Endothelial cell of umbilical vein (primary cell): Measurements from ENCODE around the gene FCER1A. TPM values are rescaled to one million over a fixed set of nuclear protein-coding genes. Genes with fewer than 3 reads are reported as not detected.

Source experiments
- BruUV-seq: library from RNA; stranded (reverse); fragments of 400-500 nt; replicated peaks from 2 replicates; lab custom pipeline; 2021; lab: Mats Ljungman, UMichigan
- CTCF ChIA-PET: fragments of 300-600, 350-600 bp; sonication (Branson Sonifier 250); formaldehyde crosslinking; loops from one replicate; lab custom pipeline; 2021; ENCODE audit warnings: antibody characterized with exemption, inconsistent platforms; lab: Charles Lee
- POLR2A ChIA-PET: fragments of 300-600, 350-600 bp; sonication (Branson Sonifier 250); formaldehyde crosslinking; loops from one replicate; lab custom pipeline; 2021; ENCODE audit warnings: antibody characterized with exemption, inconsistent platforms; lab: Charles Lee
- DNase-seq: peaks from one replicate; pipeline ENCODE4 v3.0.0-alpha.2; 2011; ENCODE audit warnings: low read depth, low spot score
- FAIRE-seq: peaks from 2 replicates; lab custom pipeline; 2011; peaks lifted over from hg19 to GRCh38; lab: Jason Lieb, UNC
- H2AFZ ChIP-seq: 2 replicates; pipeline ENCODE4 v1.6.0; 2012; ENCODE audit warnings: low read depth, low read length, control low read depth, inconsistent platforms
- H3K27ac ChIP-seq: 2 replicates; pipeline ENCODE4 v1.5.1; 2011; ENCODE audit warnings: low read depth, mild to moderate bottlenecking, control low read depth, low read length, moderate library complexity; ENCODE audit not compliant: insufficient read depth
- H3K27me3 ChIP-seq, 2 experiments: 2 replicates each; pipeline versions ENCODE4 v1.6.0 to v1.6.1; 2011; ENCODE audit warnings: low read length in 2 of 2, mixed read lengths in 1 of 2; ENCODE audit not compliant: control insufficient read depth in 2 of 2, insufficient read depth in 2 of 2
- H3K36me3 ChIP-seq, 2 experiments: 2 replicates in 1 of 2; 3 replicates in 1 of 2; pipeline ENCODE4 v1.5.1; 2011; ENCODE audit warnings: low read length in 2 of 2, mild to moderate bottlenecking in 1 of 2, moderate library complexity in 1 of 2; ENCODE audit not compliant: control insufficient read depth in 2 of 2, insufficient read depth in 2 of 2; ENCODE audit errors: extremely low read depth in 1 of 2
- H3K4me1 ChIP-seq: 3 replicates; pipeline ENCODE4 v1.5.1; 2011; ENCODE audit warnings: mild to moderate bottlenecking, low read length; ENCODE audit not compliant: control insufficient read depth, insufficient read depth; ENCODE audit errors: extremely low read depth
- H3K4me2 ChIP-seq: 2 replicates; pipeline ENCODE4 v1.6.1; 2011; ENCODE audit warnings: low read length, control low read depth, mixed read lengths; ENCODE audit not compliant: insufficient read depth
- H3K4me3 ChIP-seq, 3 experiments: fragments of 200-600 bp in 1 of 3; sonication (generic), shearing (Covaris generic) in 1 of 3; replicated peaks in 1 of 3; 2 replicates each; pipeline ENCODE4 v1.5.1; 2011 to 2016; ENCODE audit warnings: control low read depth in 3 of 3, low read length in 3 of 3, mild to moderate bottlenecking in 2 of 3, inconsistent platforms in 1 of 3, low read depth in 1 of 3, moderate library complexity in 1 of 3; ENCODE audit not compliant: insufficient read depth in 1 of 3
- H3K79me2 ChIP-seq: 2 replicates; pipeline ENCODE4 v1.6.0; 2012; ENCODE audit warnings: low read length, inconsistent platforms; ENCODE audit not compliant: control insufficient read depth, insufficient read depth
- H3K9ac ChIP-seq: replicated peaks from 2 replicates; pipeline ENCODE3; 2011; ENCODE audit warnings: low read length, control low read depth; ENCODE audit not compliant: insufficient read depth; ENCODE audit errors: extremely low read depth
- H3K9me1 ChIP-seq: replicated peaks from 3 replicates; pipeline ENCODE4 v1.6.0; 2011; ENCODE audit warnings: mild to moderate bottlenecking, low read length; ENCODE audit not compliant: control insufficient read depth, insufficient read depth; ENCODE audit errors: extremely low read depth
- H3K9me3 ChIP-seq: replicated peaks from 2 replicates; pipeline ENCODE4 v1.5.1; 2012; ENCODE audit warnings: low read length, inconsistent platforms; ENCODE audit not compliant: control insufficient read depth, insufficient read depth
- H4K20me1 ChIP-seq: replicated peaks from 2 replicates; pipeline ENCODE3; 2011; ENCODE audit warnings: mild to moderate bottlenecking, low read length; ENCODE audit not compliant: control insufficient read depth, insufficient read depth; ENCODE audit errors: extremely low read depth
- CTCF ChIP-seq, 2 donors: IDR thresholded peaks; 1 replicate in 1 of 2; 2 replicates in 1 of 2; pipeline ENCODE4 v1.5.1; 2011; ENCODE audit warnings: low read length in 2 of 2, mild to moderate bottlenecking in 2 of 2, moderate library complexity in 2 of 2, control low read depth in 1 of 2, inconsistent platforms in 1 of 2, low read depth in 1 of 2; ENCODE audit not compliant: insufficient read depth in 1 of 2; ENCODE audit errors: extremely low read depth in 1 of 2
- EZH2 ChIP-seq: IDR thresholded peaks from 2 replicates; pipeline ENCODE4 v1.6.1; 2012; ENCODE audit warnings: borderline replicate concordance, low read depth, mild to moderate bottlenecking, moderate library complexity, low read length, inconsistent platforms; ENCODE audit not compliant: severe bottlenecking
- FOS ChIP-seq: IDR thresholded peaks from 2 replicates; pipeline ENCODE4 v1.6.1; 2011; ENCODE audit warnings: mild to moderate bottlenecking, low read length, moderate library complexity, borderline replicate concordance; ENCODE audit not compliant: insufficient read depth
- GATA2 ChIP-seq: IDR thresholded peaks from 2 replicates; pipeline ENCODE4 v1.7.0; 2011; ENCODE audit warnings: low read depth, mild to moderate bottlenecking, moderate library complexity, mixed read lengths, low read length; ENCODE audit not compliant: insufficient read length, insufficient read depth
- JUN ChIP-seq: IDR thresholded peaks from 2 replicates; pipeline ENCODE4 v1.6.1; 2011; ENCODE audit warnings: borderline replicate concordance, low read depth; ENCODE audit not compliant: insufficient read length, insufficient read depth
- MAX ChIP-seq: IDR thresholded peaks from 2 replicates; pipeline ENCODE4 v1.6.1; 2011; ENCODE audit not compliant: insufficient read depth, insufficient read length
- MYC ChIP-seq: IDR thresholded peaks from one replicate; pipeline ENCODE4 v1.6.1; 2011; ENCODE audit warnings: mild to moderate bottlenecking, low read depth, low read length
- POLR2A ChIP-seq: IDR thresholded peaks from 2 replicates; pipeline ENCODE4 v1.6.1; 2012; ENCODE audit warnings: low read depth, mild to moderate bottlenecking, control low read depth, low read length
- POLR2AphosphoS5 ChIP-seq: IDR thresholded peaks from 2 replicates; pipeline ENCODE4 v1.6.1; 2012; ENCODE audit warnings: low read depth, mild to moderate bottlenecking, control low read depth, low read length, moderate library complexity; ENCODE audit not compliant: insufficient read depth
- dilution Hi-C: fragments of 300-500 bp; cut with MboI; formaldehyde crosslinking; loops from one replicate; pipeline ENCODE4 v1.15.0; 2019; ENCODE audit warnings: low sequenced_read_pairs; ENCODE audit not compliant: extremely low pct_ligation_motif_present
- intact Hi-C: fragments of 100-400 bp; cut with micrococcal nuclease; formaldehyde crosslinking; loops from one replicate; pipeline ENCODE4 v1.10.0; 2022
- polyA plus RNA-seq, 4 experiments: library from polyadenylated mRNA; depleted of rRNA in 3 of 4; stranded (reverse) in 3 of 4; unstranded in 1 of 4; fragments of >200 nt; gene quantifications; 2 replicates each; pipeline versions ENCODE4 v1.2.1 to v1.2.3, GENCODE V29; 2011 to 2012; ENCODE audit warnings: missing spikeins in 1 of 4
- total RNA-seq: library from RNA; stranded (reverse); gene quantifications from 2 replicates; pipeline ENCODE4 v1.2.3, GENCODE V29; 2021

Gene FCER1A
- total and polyA plus RNA-seq, 2 donors (not counting 3 experiments of a cell fraction or from before 2014, with no cell fraction given): not detected

- dilution Hi-C loops: no loop called here
- no peak overlapping the region for H3K27ac ChIP-seq
- H3K36me3 ChIP-seq: no peaks in the 10 kb centered on the region
- H3K27me3 ChIP-seq: no peaks in the 10 kb centered on the region
- H3K9me1 ChIP-seq: no peaks in the 10 kb centered on the region
- no peak overlapping the region for H3K9ac ChIP-seq
- H3K9me3 ChIP-seq: no peaks in the 10 kb centered on the region
- BruUV-seq: no TSS peak
- no peak for TF ChIP-seq POLR2A
- no peak for TF ChIP-seq MAX
- no peak for TF ChIP-seq EZH2
- TF ChIP-seq JUN: no peak
- TF ChIP-seq POLR2AphosphoS5: no peak
- no peak overlapping the region for H3K4me2 ChIP-seq
- no peaks in the 10 kb centered on the region for H4K20me1 ChIP-seq
- no peak overlapping the region for H3K4me3 ChIP-seq
- no peaks in the 10 kb centered on the region for H3K4me1 ChIP-seq
- DNase-seq (no peak), FAIRE-seq (no peak)
- no peak overlapping the region for H2AFZ ChIP-seq
- no peaks in the 10 kb centered on the region for H3K79me2 ChIP-seq
- intact Hi-C loops: no loop called here
- ChIA-PET CTCF (no interaction called here), POLR2A (no interaction called here)
Measured at GRCh38 chr1:159338018-159338417, 35.9 kb downstream of the FCER1A start.

GRCh38 chr1:159339536-159339935, 37.4 kb downstream of the FCER1A start:
- no peaks in the 10 kb centered on the region for H3K27me3 ChIP-seq
- no peaks in the 10 kb centered on the region for H3K36me3 ChIP-seq
- FAIRE-seq (no peak), DNase-seq (no peak)
- no peak overlapping the region for H3K4me2 ChIP-seq
- TF ChIP-seq MYC (no peak), POLR2A (no peak), POLR2AphosphoS5 (no peak), JUN (no peak), CTCF (IDR thresholded peaks at IDR 0.05; ENCODE audit: extremely low read depth in 1 of 2, insufficient read depth in 1 of 2, low read depth in 1 of 2, low read length in 2 of 2) (no peak), MAX (no peak), FOS (no peak), EZH2 (no peak), GATA2 (no peak)
- H3K27ac ChIP-seq: no peak overlapping the region
- dilution Hi-C loops (no loop called here), intact Hi-C loops (no loop called here)
- H3K4me1 ChIP-seq: no peaks in the 10 kb centered on the region
- no peaks in the 10 kb centered on the region for H3K9me1 ChIP-seq
- POLR2A ChIA-PET: no interaction called here
- CTCF ChIA-PET: no interaction called here
- H4K20me1 ChIP-seq: no peaks in the 10 kb centered on the region
- no TSS peak for BruUV-seq
- H3K4me3 ChIP-seq: no peak overlapping the region
- H2AFZ ChIP-seq: no peak overlapping the region
- H3K9me3 ChIP-seq: no peaks in the 10 kb centered on the region
- no peaks in the 10 kb centered on the region for H3K79me2 ChIP-seq
- H3K9ac ChIP-seq: no peak overlapping the region
